LNCaP clone FGC (cell line): ENCODE data around the gene SPA17.

ENCODE experiments used
- DNase-seq: peaks from one replicate; pipeline ENCODE4 v3.0.0-alpha.2; 2011; ENCODE audit warnings: low read depth
- H3K4me3 ChIP-seq: 2 replicates; pipeline ENCODE4 v1.5.1; 2011; ENCODE audit warnings: mild to moderate bottlenecking, low read depth, low read length, control low read depth
- TF ChIP-seq, protein P1 (sequence below): IDR thresholded peaks from 2 replicates; pipeline ENCODE4 v1.5.1; 2012; ENCODE audit warnings: mild to moderate bottlenecking; ENCODE audit not compliant: control insufficient read depth, insufficient read depth; ENCODE audit errors: extremely low read depth

Gene SPA17

DNA sequence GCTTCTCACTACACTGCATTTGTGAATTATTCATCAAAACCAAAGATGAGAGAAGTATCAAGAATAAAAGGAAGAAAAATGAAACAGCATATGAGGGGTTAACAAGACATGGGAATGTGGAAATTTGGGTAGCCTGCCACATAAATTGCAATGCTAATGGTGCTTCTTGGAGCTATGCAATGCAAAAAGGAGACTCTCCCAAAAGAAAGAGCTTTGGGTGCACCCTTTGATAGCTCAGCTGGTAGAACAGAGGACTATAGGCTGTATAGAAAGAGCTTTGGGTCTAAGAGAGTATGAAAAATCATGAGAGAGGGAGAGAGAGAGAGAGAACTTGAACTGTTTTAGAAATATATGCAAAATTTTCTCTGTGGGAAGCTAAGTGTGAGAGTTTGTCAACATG, 26.3 kb downstream of the SPA17 start:
- TF ChIP-seq, protein P1, sequence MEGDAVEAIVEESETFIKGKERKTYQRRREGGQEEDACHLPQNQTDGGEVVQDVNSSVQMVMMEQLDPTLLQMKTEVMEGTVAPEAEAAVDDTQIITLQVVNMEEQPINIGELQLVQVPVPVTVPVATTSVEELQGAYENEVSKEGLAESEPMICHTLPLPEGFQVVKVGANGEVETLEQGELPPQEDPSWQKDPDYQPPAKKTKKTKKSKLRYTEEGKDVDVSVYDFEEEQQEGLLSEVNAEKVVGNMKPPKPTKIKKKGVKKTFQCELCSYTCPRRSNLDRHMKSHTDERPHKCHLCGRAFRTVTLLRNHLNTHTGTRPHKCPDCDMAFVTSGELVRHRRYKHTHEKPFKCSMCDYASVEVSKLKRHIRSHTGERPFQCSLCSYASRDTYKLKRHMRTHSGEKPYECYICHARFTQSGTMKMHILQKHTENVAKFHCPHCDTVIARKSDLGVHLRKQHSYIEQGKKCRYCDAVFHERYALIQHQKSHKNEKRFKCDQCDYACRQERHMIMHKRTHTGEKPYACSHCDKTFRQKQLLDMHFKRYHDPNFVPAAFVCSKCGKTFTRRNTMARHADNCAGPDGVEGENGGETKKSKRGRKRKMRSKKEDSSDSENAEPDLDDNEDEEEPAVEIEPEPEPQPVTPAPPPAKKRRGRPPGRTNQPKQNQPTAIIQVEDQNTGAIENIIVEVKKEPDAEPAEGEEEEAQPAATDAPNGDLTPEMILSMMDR = no peak
- no peak for DNase-seq
- H3K4me3 ChIP-seq = no peak overlapping the region

GRCh38 chr11:124707829-124708228, 34.1 kb downstream of the SPA17 start:
- no peak for DNase-seq

DNA sequence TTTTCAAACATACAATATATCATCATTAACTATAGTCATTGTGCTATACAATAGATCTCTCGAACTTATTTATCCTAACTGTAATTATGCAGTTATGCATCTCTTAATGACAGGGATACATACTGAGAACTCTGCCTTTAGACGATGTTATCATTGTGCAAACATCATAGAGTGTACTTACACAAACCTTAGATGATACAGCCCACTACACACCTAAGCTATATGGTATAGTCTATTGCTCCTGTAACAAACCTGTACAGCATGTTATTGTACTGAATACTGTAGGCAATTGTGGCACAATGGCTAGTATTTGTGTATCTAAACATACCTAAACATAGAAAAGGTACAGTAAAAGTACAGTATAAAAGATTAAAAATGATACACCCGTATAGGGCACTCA, 38.7 kb downstream of the SPA17 start:
- TF ChIP-seq, protein P1 = no peak
- DNase-seq = no peak
- no peak overlapping the region for H3K4me3 ChIP-seq

More at GRCh38 chr11:124707829-124708228, 34.1 kb downstream of the SPA17 start:
- H3K4me3 ChIP-seq = no peak overlapping the region
- TF ChIP-seq, protein P1 = no peak

DNA sequence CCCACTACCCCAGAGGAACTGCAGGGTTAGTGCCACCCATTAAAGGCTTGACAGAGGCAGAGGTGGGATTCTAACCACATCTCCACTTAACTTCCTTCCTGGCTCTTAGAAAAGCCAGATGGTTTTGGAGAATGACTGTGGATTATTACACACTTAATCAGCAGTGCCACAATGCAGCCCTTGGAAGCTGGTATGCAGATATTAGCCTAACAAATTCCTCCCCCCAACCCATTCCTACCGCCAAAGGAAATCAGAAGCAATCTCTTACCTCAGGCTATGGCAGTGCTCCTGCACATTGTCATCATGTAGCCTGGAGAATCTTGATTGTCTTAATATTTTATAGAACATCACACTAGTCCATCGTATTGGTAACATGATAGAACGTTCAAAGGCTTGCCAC, 42.9 kb downstream of the SPA17 start:
- no peak for DNase-seq
- TF ChIP-seq, protein P1 = no peak

DNA sequence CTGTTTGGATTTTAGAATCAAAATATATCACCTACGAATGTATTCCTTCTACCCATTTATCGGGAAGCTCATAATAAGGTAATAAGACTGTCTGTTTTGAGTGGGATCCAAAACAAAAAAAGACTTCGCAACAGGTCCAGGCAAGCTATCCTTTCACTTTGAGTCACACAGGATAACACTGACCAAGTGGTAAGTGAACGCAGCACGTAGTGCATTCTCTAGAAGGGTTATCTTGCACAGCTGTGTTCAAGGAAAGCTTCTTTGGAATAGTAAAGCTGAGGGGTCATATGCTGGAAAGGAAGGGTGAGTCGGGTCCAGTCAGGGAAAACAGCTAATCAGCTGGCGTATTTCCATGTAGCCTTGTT, 43.7 kb downstream of the SPA17 start:
- TF ChIP-seq, protein P1 = no peak
- no peak overlapping the region for H3K4me3 ChIP-seq
- DNase-seq = no peak

More for the DNA sequence above, 42.9 kb downstream of the SPA17 start:
- no peak overlapping the region for H3K4me3 ChIP-seq

- TF ChIP-seq, protein P1 = no peak
- no peak overlapping the region for H3K4me3 ChIP-seq
- DNase-seq = no peak
Measured at GRCh38 chr11:124717786-124718651, 44.3 kb downstream of the SPA17 start.

- DNase-seq = no peak
- TF ChIP-seq, protein P1 = no peak
- H3K4me3 ChIP-seq = no peak overlapping the region
Measured at GRCh38 chr11:124718801-124719200, 45.1 kb downstream of the SPA17 start.
